CD14-positive monocyte (primary cell): Measurements from ENCODE around the gene SCUBE3. TPM values are rescaled to one million over a fixed set of nuclear protein-coding genes. Genes with fewer than 3 reads are reported as not detected.

Experiments used
- DNase-seq, 3 donors: peaks; one replicate each; pipeline ENCODE4 v3.0.0-alpha.2; 2011 to 2022
- H2AFZ ChIP-seq: 2 replicates; pipeline ENCODE4 v1.6.0; 2012; ENCODE audit warnings: mild to moderate bottlenecking, low read depth, low read length, inconsistent platforms; ENCODE audit not compliant: insufficient read depth, poor library complexity, severe bottlenecking
- H3K27ac ChIP-seq, 2 donors: 1 replicate in 1 of 2; 2 replicates in 1 of 2; pipeline ENCODE4 v1.5.1; 2012 to 2013; ENCODE audit warnings: low read length in 2 of 2, control low read depth in 1 of 2, inconsistent platforms in 1 of 2, low read depth in 1 of 2, mild to moderate bottlenecking in 1 of 2
- H3K27me3 ChIP-seq, 2 donors: one replicate each; pipeline versions ENCODE4 v1.6.0 to v1.6.1; 2011 to 2013; ENCODE audit warnings: low read length in 2 of 2; ENCODE audit not compliant: control insufficient read depth in 2 of 2, insufficient read depth in 2 of 2
- H3K36me3 ChIP-seq, 2 donors: replicated peaks in 1 of 2; 1 replicate in 1 of 2; 2 replicates in 1 of 2; pipeline versions ENCODE4 v1.5.1 to v1.6.1; 2012 to 2013; ENCODE audit warnings: low read length in 2 of 2, control low read depth in 1 of 2, inconsistent platforms in 1 of 2, mild to moderate bottlenecking in 1 of 2; ENCODE audit not compliant: insufficient read depth in 2 of 2, control insufficient read depth in 1 of 2
- H3K4me1 ChIP-seq, 2 donors: 1 replicate in 1 of 2; 2 replicates in 1 of 2; pipeline versions ENCODE4 v1.5.1 to v1.6.1; 2012 to 2013; ENCODE audit warnings: low read length in 2 of 2, control low read depth in 1 of 2, inconsistent platforms in 1 of 2, mild to moderate bottlenecking in 1 of 2, moderate library complexity in 1 of 2; ENCODE audit not compliant: insufficient read depth in 2 of 2, control insufficient read depth in 1 of 2
- H3K4me2 ChIP-seq: replicated peaks from 2 replicates; pipeline ENCODE3; 2012; ENCODE audit warnings: low read length, moderate library complexity, mild to moderate bottlenecking; ENCODE audit not compliant: poor library complexity, severe bottlenecking; ENCODE audit errors: extremely low read depth
- H3K4me3 ChIP-seq, 3 experiments: fragments of 200-600 bp in 1 of 3; sonication (generic) in 1 of 3; replicated peaks in 1 of 3; 1 replicate in 2 of 3; 2 replicates in 1 of 3; pipeline ENCODE4 v1.5.1; 2011 to 2013; ENCODE audit warnings: low read length in 3 of 3, mild to moderate bottlenecking in 3 of 3, control low read depth in 2 of 3, low read depth in 2 of 3, inconsistent platforms in 1 of 3, moderate library complexity in 1 of 3
- H3K79me2 ChIP-seq: 2 replicates; pipeline ENCODE4 v1.6.0; 2012; ENCODE audit warnings: mild to moderate bottlenecking, control low read depth, inconsistent platforms, low read length, moderate library complexity; ENCODE audit not compliant: insufficient read depth
- H3K9ac ChIP-seq: 2 replicates; pipeline ENCODE4 v1.6.0; 2017; ENCODE audit warnings: low read length, mild to moderate bottlenecking; ENCODE audit not compliant: insufficient read depth, poor library complexity, severe bottlenecking
- H3K9me3 ChIP-seq, 2 donors: replicated peaks in 1 of 2; 1 replicate in 1 of 2; 2 replicates in 1 of 2; pipeline versions ENCODE4 v1.5.1 to v1.6.1; 2012 to 2013; ENCODE audit warnings: low read length in 2 of 2, control low read depth in 1 of 2; ENCODE audit not compliant: control insufficient read depth in 1 of 2, insufficient read depth in 1 of 2
- H4K20me1 ChIP-seq: 2 replicates; pipeline ENCODE4 v1.6.0; 2012; ENCODE audit warnings: mild to moderate bottlenecking, low read length, control low read depth, moderate library complexity; ENCODE audit not compliant: insufficient read depth
- H3K27ac Mint-ChIP-seq, 7 donors: one replicate each; pipeline ENCODE4 v1.8.0; 2020; ENCODE audit warnings: mild to moderate bottlenecking in 7 of 7, mixed read lengths in 7 of 7, moderate library complexity in 6 of 7, inconsistent platforms in 2 of 7
- H3K27me3 Mint-ChIP-seq, 3 donors: one replicate each; pipeline ENCODE4 v1.8.0; 2021 to 2022; ENCODE audit warnings: low read depth in 3 of 3, mild to moderate bottlenecking in 3 of 3, mixed read lengths in 3 of 3, moderate library complexity in 3 of 3, inconsistent platforms in 1 of 3
- H3K36me3 Mint-ChIP-seq, 2 donors: one replicate each; pipeline ENCODE4 v1.8.0; 2020; ENCODE audit warnings: mixed read lengths in 2 of 2, inconsistent platforms in 1 of 2, mild to moderate bottlenecking in 1 of 2
- H3K4me1 Mint-ChIP-seq: one replicate; pipeline ENCODE4 v1.8.0; 2020; ENCODE audit warnings: mild to moderate bottlenecking, mixed read lengths
- H3K4me3 Mint-ChIP-seq, 2 donors: one replicate each; pipeline ENCODE4 v1.8.0; 2020; ENCODE audit warnings: mild to moderate bottlenecking in 2 of 2, mixed read lengths in 2 of 2, moderate library complexity in 1 of 2
- H3K9me3 Mint-ChIP-seq, 7 donors: one replicate each; pipeline ENCODE4 v1.8.0; 2020 to 2022; ENCODE audit warnings: mixed read lengths in 7 of 7, mild to moderate bottlenecking in 6 of 7, moderate library complexity in 6 of 7, inconsistent platforms in 2 of 7
- WGBS: methylation state at CpG from one replicate; pipeline ENCODE4 v1.1.5; 2013; ENCODE audit warnings: missing lambda C conversion rate; ENCODE audit not compliant: insufficient coverage; 5-methylcytosine and 5-hydroxymethylcytosine counted together
- intact Hi-C, 2 donors: fragments of 100-400 bp; cut with micrococcal nuclease; formaldehyde crosslinking; loops; one replicate each; pipeline versions ENCODE4 v1.15.0 to v1.15.1; 2023
- polyA plus RNA-seq, 3 donors: library from polyadenylated mRNA; depleted of rRNA in 1 of 3; unstranded in 2 of 3; stranded (reverse) in 1 of 3; fragments of 300-500 nt in 2 of 3; fragments of >200 nt in 1 of 3; fragmentation: Illumina TruSeq in 2 of 3; gene quantifications; 1 replicate in 2 of 3; 2 replicates in 1 of 3; pipeline ENCODE4 v1.2.3, GENCODE V29; 2012 to 2021
- TF ChIP-seq, protein P1 (sequence below): fragments of 200-600 bp; IDR thresholded peaks from one replicate; pipeline ENCODE4 v1.8.0; 2022; ENCODE audit warnings: antibody characterized with exemption, mild to moderate bottlenecking

Gene SCUBE3
- polyA plus RNA-seq, 3 donors = not detected

DNA sequence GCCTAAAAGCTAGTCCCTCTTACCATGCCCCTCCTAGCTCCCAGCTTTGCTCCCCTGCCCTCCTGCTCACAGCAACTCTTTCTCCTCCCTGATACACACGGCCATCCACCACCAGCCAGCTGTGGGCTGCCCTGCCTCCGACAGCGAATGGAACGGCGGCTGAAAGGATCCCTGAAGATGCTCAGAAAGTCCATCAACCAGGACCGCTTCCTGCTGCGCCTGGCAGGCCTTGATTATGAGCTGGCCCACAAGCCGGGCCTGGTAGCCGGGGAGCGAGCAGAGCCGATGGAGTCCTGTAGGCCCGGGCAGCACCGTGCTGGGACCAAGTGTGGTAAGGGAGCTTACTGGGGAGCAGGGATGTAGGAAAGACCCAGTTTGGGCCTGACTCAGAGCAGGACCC, 29.1 kb downstream of the SCUBE3 start:
- intact Hi-C loops = loop anchor here in 1 of 2 donors (10.0 kb wide), 1 partner anchor 258 kb away; no protein-coding TSS in a partner anchor
- no peak overlapping the region for H3K4me3 Mint-ChIP-seq
- Histone ChIP-seq H3K4me1 (peaks cover 0 to 4% of the 10 kb centered on the region in 2 donors), H3K27ac (no peak overlapping the region), H3K9me3 (no peaks in the 10 kb centered on the region), H4K20me1 (no peaks in the 10 kb centered on the region), H3K4me2 (no peak overlapping the region), H3K4me3 (no peak overlapping the region), H3K36me3 (no peaks in the 10 kb centered on the region), H3K9ac (no peak overlapping the region), H3K79me2 (no peaks in the 10 kb centered on the region), H2AFZ (no peak overlapping the region), H3K27me3 (no peaks in the 10 kb centered on the region)
- H3K36me3 Mint-ChIP-seq = peaks cover 0 to 9% of the 10 kb centered on the region in 2 donors
- peaks cover 10% of the 10 kb centered on the region for H3K4me1 Mint-ChIP-seq
- TF ChIP-seq, protein P1, sequence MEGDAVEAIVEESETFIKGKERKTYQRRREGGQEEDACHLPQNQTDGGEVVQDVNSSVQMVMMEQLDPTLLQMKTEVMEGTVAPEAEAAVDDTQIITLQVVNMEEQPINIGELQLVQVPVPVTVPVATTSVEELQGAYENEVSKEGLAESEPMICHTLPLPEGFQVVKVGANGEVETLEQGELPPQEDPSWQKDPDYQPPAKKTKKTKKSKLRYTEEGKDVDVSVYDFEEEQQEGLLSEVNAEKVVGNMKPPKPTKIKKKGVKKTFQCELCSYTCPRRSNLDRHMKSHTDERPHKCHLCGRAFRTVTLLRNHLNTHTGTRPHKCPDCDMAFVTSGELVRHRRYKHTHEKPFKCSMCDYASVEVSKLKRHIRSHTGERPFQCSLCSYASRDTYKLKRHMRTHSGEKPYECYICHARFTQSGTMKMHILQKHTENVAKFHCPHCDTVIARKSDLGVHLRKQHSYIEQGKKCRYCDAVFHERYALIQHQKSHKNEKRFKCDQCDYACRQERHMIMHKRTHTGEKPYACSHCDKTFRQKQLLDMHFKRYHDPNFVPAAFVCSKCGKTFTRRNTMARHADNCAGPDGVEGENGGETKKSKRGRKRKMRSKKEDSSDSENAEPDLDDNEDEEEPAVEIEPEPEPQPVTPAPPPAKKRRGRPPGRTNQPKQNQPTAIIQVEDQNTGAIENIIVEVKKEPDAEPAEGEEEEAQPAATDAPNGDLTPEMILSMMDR = no peak
- H3K27me3 Mint-ChIP-seq = peaks cover 0 to 3% (median 2%) of the 10 kb centered on the region in 3 donors
- no peak overlapping the region for H3K27ac Mint-ChIP-seq
- no peak for DNase-seq
- H3K9me3 Mint-ChIP-seq = no peaks in the 10 kb centered on the region
- WGBS = 95% methylated on average over 11 of the region's 13 CpGs

DNA sequence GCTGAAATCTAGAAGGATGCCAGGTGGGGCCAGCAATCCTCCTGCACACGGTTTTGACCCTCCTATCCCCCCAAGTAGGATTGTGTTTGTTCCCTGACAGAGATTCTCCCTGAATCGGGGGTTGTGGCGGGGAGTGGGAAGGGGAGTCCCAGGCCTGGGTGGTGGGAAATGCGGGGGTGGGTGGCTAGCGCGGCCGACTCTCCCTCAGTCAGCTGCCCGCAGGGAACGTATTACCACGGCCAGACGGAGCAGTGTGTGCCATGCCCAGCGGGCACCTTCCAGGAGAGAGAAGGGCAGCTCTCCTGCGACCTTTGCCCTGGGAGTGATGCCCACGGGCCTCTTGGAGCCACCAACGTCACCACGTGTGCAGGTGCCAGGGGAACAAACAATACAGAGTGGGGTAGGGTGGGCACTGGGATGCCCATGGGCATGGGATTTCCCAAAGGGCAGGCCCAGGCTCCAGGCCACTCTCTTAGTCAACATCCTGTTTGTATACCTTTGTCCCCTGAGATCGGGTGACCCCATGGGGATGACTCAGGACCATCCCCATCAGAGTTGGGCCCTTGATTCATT, 29.7 kb downstream of the SCUBE3 start:
- peaks cover 0 to 3% (median 2%) of the 10 kb centered on the region in 3 donors for H3K27me3 Mint-ChIP-seq
- H2AFZ ChIP-seq = no peak overlapping the region
- no peaks in the 10 kb centered on the region for H3K79me2 ChIP-seq
- DNase-seq = no peak
- H3K4me3 Mint-ChIP-seq = no peak overlapping the region
- no peak overlapping the region for H3K9ac ChIP-seq
- no peak overlapping the region for H3K4me2 ChIP-seq
- no peaks in the 10 kb centered on the region for H3K9me3 ChIP-seq
- H3K4me1 ChIP-seq = peaks cover 0 to 4% of the 10 kb centered on the region in 2 donors
- H3K36me3 ChIP-seq = no peaks in the 10 kb centered on the region
- WGBS = 97% methylated on average over 15 of the region's 17 CpGs
- no peaks in the 10 kb centered on the region for H3K9me3 Mint-ChIP-seq
- peaks cover 0 to 9% of the 10 kb centered on the region in 2 donors for H3K36me3 Mint-ChIP-seq
- H3K27ac ChIP-seq = no peak overlapping the region
- intact Hi-C loops = loop anchor here in 1 of 2 donors (10.0 kb wide), 1 partner anchor 259 kb away; no protein-coding TSS in a partner anchor
- no peak overlapping the region for H3K27ac Mint-ChIP-seq
- TF ChIP-seq, protein P1 = no peak
- no peak overlapping the region for H3K4me3 ChIP-seq
- no peaks in the 10 kb centered on the region for H4K20me1 ChIP-seq
- no peaks in the 10 kb centered on the region for H3K27me3 ChIP-seq
- peaks cover 10% of the 10 kb centered on the region for H3K4me1 Mint-ChIP-seq
